Left ventricle myocardium inferior (tissue), 1 donor: ENCODE data around the gene CD300C. TPM values are rescaled to one million over a fixed set of nuclear protein-coding genes. Genes with fewer than 3 reads are reported as not detected.

ENCODE experiments used
- DNase-seq: peaks from one replicate; pipeline ENCODE4 v3.0.0-alpha.2; 2020
- H3K27ac ChIP-seq: fragments of 200-600 bp; replicated peaks from 2 replicates; pipeline ENCODE4 v1.8.0; 2021
- H3K27me3 ChIP-seq: fragments of 200-600 bp; 2 replicates; pipeline ENCODE4 v1.8.0; 2021; ENCODE audit warnings: low read depth
- H3K36me3 ChIP-seq: fragments of 200-600 bp; 2 replicates; pipeline ENCODE4 v1.8.0; 2021
- H3K4me1 ChIP-seq: fragments of 200-600 bp; 2 replicates; pipeline ENCODE4 v1.8.0; 2021
- H3K4me3 ChIP-seq: fragments of 200-600 bp; 2 replicates; pipeline ENCODE4 v1.8.0; 2021; ENCODE audit warnings: mild to moderate bottlenecking, moderate library complexity
- H3K9me3 ChIP-seq: fragments of 200-600 bp; replicated peaks from 2 replicates; pipeline ENCODE4 v1.8.0; 2021
- intact Hi-C: fragments of 100-400 bp; cut with micrococcal nuclease; formaldehyde crosslinking; loops from one replicate; pipeline ENCODE4 v1.11.0; 2022
- long read RNA-seq: library from polyadenylated mRNA; unstranded; transcript quantifications from one replicate; pipeline ENCODE4 v2.0.0, GENCODE V29; 2021
- total RNA-seq: library from RNA; stranded (reverse); fragmentation: NEBNext Ultra II Directional; extraction: Animal tissue kit (Norgen Biotek cat#: 25700); gene quantifications from one replicate; pipeline ENCODE4 v1.2.1, GENCODE V29; 2021
- TF ChIP-seq, protein P1 (sequence below): fragments of 200-600 bp; IDR thresholded peaks from 2 replicates; pipeline ENCODE4 v1.8.0; 2021; ENCODE audit warnings: antibody characterized with exemption, mild to moderate bottlenecking, borderline replicate concordance
- donor health status: DM: no; HTN: yes; CAD: no; lungs with severe emphysema.

Gene CD300C
- 0.71 TPM for total RNA-seq
- long read RNA-seq: 0 reads

DNA sequence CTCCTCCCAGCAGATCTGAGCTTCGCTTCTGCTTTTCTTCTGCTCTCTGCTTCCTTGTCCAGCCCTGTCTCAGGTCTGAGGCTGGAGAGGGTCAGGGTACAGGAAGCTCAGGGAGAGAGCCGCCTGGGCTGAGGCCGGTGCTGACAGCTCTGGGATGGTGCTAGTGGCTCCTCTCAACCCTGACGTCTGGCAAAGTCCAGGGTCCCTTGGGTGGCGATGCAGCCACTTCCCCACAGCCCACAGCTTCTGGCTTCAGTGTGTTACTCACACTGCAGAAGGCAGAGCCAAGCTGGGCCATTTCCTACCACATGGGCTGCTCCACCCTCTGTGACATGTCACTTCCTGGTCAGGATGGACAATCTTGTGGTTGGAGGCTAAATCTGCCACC lies at the start of gene CD300C:
CD300C (minus strand) TSS at position 273 of the 388 bp plus-strand sequence. CDS start 333 bp downstream, outside the sequence.
- Histone ChIP-seq H3K27me3 (peaks cover 61% of the 10 kb centered on the region), H3K27ac (peak within 1 kb of the TSS; percentile 27), H3K4me1 (no peaks in the 10 kb centered on the region), H3K36me3 (no peaks in the 10 kb centered on the region), H3K4me3 (peak within 1 kb of the TSS; percentile 17), H3K9me3 (no peaks in the 10 kb centered on the region)
- TF ChIP-seq, protein P1, sequence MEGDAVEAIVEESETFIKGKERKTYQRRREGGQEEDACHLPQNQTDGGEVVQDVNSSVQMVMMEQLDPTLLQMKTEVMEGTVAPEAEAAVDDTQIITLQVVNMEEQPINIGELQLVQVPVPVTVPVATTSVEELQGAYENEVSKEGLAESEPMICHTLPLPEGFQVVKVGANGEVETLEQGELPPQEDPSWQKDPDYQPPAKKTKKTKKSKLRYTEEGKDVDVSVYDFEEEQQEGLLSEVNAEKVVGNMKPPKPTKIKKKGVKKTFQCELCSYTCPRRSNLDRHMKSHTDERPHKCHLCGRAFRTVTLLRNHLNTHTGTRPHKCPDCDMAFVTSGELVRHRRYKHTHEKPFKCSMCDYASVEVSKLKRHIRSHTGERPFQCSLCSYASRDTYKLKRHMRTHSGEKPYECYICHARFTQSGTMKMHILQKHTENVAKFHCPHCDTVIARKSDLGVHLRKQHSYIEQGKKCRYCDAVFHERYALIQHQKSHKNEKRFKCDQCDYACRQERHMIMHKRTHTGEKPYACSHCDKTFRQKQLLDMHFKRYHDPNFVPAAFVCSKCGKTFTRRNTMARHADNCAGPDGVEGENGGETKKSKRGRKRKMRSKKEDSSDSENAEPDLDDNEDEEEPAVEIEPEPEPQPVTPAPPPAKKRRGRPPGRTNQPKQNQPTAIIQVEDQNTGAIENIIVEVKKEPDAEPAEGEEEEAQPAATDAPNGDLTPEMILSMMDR: no peak
- intact Hi-C loops: no loop called here
- DNase-seq: peak; percentile 30

DNA sequence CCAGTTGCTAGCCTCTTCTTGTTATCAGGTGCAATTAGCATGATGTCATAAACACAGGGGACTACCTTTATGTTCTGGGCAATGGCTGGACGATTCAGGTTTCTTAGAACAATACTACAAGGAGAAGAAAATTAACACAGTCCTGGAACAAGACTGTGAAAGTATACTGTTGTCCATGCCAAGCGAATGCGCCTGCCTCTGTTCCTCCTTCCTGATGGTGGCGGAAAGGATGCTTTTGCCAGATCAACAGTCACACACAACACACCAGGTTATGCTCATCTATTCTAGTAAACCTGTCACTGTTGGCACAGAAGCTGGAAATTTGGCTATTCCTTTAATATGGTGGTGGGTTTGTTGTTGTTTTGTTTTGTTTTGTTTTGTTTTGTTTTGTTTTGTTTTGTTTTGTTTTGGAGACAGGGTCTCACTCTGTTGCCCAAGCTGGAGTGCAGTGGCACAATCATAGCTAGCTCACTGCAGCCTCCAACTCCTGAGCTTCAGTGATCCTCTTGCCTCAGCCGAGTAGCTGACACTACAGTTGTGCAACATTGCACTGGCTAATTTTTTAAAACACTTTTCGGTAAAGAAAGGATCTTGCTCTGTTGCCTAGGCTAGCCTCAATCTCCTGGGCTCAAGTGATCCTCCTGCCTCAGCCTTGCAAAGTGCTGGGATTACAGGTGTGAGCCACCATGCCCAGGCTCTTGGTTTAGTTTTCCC lies 49.3 kb upstream of the CD300C start:
- peaks cover 94% of the 10 kb centered on the region for H3K27me3 ChIP-seq
- intact Hi-C loops: no loop called here
- TF ChIP-seq, protein P1: no peak

DNA sequence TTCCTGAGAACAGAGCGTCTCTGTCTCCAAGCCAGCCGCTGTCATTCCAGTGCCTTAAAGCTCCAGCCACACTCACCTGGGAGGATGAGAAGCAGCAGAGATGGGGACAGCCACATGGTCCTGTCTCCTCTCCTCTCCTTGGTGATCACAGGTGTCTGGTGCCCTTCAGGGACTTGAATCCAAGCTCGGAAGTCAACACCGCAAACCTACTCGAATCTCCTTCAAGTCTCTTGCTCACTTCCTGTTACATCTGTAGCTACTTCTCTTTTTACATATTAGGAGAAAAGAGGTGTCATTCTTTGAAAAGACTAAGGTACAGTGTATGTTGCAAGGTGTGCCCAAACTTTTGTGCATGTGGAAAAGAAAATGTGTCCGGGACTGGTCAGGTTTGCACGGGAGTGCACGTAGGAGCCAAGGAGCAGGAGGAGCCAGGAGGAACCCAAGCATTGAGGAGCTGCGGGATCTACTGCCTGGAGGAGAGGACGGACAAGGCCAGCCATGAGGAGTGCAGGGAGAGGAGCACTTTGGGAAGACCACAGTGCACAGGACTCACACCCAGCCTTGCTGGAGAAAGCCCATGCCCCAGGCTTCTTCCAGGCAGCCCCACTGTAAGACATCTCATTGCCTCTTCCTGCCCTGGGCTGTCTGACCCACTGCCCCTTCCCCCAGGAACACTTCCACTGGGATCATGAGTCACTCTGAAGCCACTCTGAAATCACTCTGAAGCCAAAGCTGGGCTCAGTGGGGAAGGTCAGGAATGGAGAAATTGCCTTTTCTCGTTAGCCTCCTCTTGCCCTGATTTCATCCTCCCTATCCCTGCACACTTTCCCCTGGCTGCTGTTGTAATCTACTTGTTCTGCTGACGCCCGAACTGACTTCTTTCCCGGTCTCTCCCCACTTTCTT lies 46.4 kb upstream of the CD300C start, which contains the start of gene CD300LD:
CD300LD (minus strand) TSS at position 197 of the 904 bp plus-strand sequence; CDS start at position 116, 81 bp downstream.
- H3K4me3 ChIP-seq: no peak within 1 kb of the TSS
- TF ChIP-seq, protein P1: no peak
- intact Hi-C loops: no loop called here
- H3K27me3 ChIP-seq: peaks cover 81% of the 10 kb centered on the region
- no peak for DNase-seq
- H3K36me3 ChIP-seq: no peaks in the 10 kb centered on the region
- H3K9me3 ChIP-seq: no peaks in the 10 kb centered on the region
- H3K4me1 ChIP-seq: no peaks in the 10 kb centered on the region
- no peak within 1 kb of the TSS for H3K27ac ChIP-seq

More for the DNA sequence above, 49.3 kb upstream of the CD300C start:
- Histone ChIP-seq H3K36me3 (no peaks in the 10 kb centered on the region), H3K4me3 (no peak overlapping the region), H3K27ac (no peak overlapping the region), H3K4me1 (no peaks in the 10 kb centered on the region), H3K9me3 (no peaks in the 10 kb centered on the region)
- DNase-seq: no peak

DNA sequence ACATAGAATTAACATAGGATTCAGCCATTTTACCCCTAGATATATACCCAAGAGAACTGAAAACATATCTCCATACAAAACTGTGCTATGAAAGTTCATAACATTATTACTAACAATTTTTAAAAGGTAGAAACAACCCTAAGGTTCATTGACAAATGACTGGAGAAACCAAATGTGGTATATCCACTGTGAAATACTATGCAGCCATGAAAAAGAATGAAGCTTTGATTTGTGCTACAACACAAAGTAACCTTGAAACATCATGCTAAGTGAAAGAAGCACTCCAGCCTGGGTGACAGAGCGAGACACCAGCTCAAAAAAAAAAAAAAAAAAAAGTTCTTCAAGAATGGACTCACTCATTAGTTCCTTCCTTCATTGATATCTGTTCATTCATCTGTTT lies 45.6 kb upstream of the CD300C start:
- Histone ChIP-seq H3K27ac (no peak overlapping the region), H3K36me3 (no peaks in the 10 kb centered on the region), H3K4me3 (no peak overlapping the region), H3K4me1 (no peaks in the 10 kb centered on the region), H3K9me3 (no peaks in the 10 kb centered on the region), H3K27me3 (peaks cover 72% of the 10 kb centered on the region)
- no peak for DNase-seq
- TF ChIP-seq, protein P1: no peak
- intact Hi-C loops: no loop called here

DNA sequence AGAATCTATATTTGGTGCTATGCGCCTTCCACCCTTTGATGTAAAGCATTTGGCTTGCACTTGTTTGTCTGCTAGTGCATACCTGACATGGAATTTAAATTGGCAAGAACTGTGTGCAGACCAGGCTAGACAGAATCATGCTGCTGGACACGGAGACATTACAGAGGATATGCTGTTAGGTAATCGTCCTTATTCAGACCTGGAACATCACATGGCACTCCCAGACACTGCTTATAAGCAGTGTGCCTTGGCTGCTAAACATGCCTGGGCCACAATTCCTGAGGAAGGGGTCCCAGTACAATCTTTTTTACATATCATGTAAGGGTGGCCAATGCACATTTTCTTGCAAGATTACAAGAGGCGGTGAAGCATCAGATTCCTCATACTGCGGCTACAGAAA lies 39.8 kb upstream of the CD300C start:
- Histone ChIP-seq H3K9me3 (peaks cover 3% of the 10 kb centered on the region), H3K27me3 (peaks cover 18% of the 10 kb centered on the region), H3K4me1 (peaks cover 4% of the 10 kb centered on the region), H3K27ac (no peak overlapping the region), H3K36me3 (no peaks in the 10 kb centered on the region), H3K4me3 (no peak overlapping the region)
- no peak for DNase-seq
- intact Hi-C loops: no loop called here
- TF ChIP-seq, protein P1: no peak
